Tibial artery (tissue), 4 donors: Measurements from ENCODE around the gene LGALS7B.

Source experiments
- DNase-seq, 2 donors: peaks; one replicate each; pipeline ENCODE4 v3.0.0-alpha.2; 2019
- H3K27ac ChIP-seq, 2 donors: fragments of 200-600 bp; sonication (generic) in 1 of 2; 1 replicate in 1 of 2; 2 replicates in 1 of 2; pipeline ENCODE4 v1.5.1; 2018 to 2019; ENCODE audit warnings: mild to moderate bottlenecking in 1 of 2
- H3K27me3 ChIP-seq, 2 donors: fragments of 200-600 bp; sonication (generic) in 1 of 2; one replicate each; pipeline versions ENCODE4 v1.5.1 to v1.6.0; 2016 to 2019
- H3K36me3 ChIP-seq, 3 donors: fragments of 200-600 bp; sonication (generic) in 2 of 3; one replicate each; pipeline ENCODE4 v1.5.1; 2016 to 2019; ENCODE audit warnings: mild to moderate bottlenecking in 2 of 3
- H3K4me1 ChIP-seq, 4 donors: fragments of 200-600 bp; sonication (generic) in 2 of 4; 1 replicate in 3 of 4; 2 replicates in 1 of 4; pipeline ENCODE4 v1.5.1; 2016 to 2019
- H3K4me3 ChIP-seq, 2 donors: fragments of 200-600 bp; sonication (generic) in 1 of 2; 1 replicate in 1 of 2; 2 replicates in 1 of 2; pipeline ENCODE4 v1.5.1; 2018 to 2019; ENCODE audit warnings: mild to moderate bottlenecking in 2 of 2
- H3K9me3 ChIP-seq, 3 donors: fragments of 200-600 bp; sonication (generic) in 1 of 3; one replicate each; pipeline ENCODE4 v1.5.1; 2016 to 2019
- CTCF ChIP-seq, 2 experiments: fragments of 200-600 bp in 1 of 2; fragments of 450-650 bp in 1 of 2; IDR thresholded peaks; one replicate each; pipeline ENCODE4 v1.5.1; 2017 to 2019; ENCODE audit warnings: antibody characterized with exemption in 2 of 2, mild to moderate bottlenecking in 1 of 2, moderate library complexity in 1 of 2
- intact Hi-C: fragments of 100-400 bp; cut with DNase I; formaldehyde crosslinking; loops from one replicate; pipeline ENCODE4 v1.15.0; 2023; ENCODE audit warnings: low total_unique reads

The LGALS7B gene

GRCh38 chr19:38788478-38789243, at the start of gene LGALS7B:
TSS of gene LGALS7B (plus strand) at chr19:38789200. CDS start at chr19:38789227, 27 bp downstream.
- Histone ChIP-seq H3K9me3 (no peaks in the 10 kb centered on the region), H3K27me3 (no peaks in the 10 kb centered on the region), H3K4me1 (peaks cover 0 to 7% (median 0%) of the 10 kb centered on the region in 4 donors), H3K36me3 (no peaks in the 10 kb centered on the region), H3K4me3 (no peak within 1 kb of the TSS), H3K27ac (no peak within 1 kb of the TSS)
- intact Hi-C loops = no loop called here
- no peak for DNase-seq
- TF ChIP-seq CTCF (IDR thresholded peaks at IDR 0.05) = no peak

DNA sequence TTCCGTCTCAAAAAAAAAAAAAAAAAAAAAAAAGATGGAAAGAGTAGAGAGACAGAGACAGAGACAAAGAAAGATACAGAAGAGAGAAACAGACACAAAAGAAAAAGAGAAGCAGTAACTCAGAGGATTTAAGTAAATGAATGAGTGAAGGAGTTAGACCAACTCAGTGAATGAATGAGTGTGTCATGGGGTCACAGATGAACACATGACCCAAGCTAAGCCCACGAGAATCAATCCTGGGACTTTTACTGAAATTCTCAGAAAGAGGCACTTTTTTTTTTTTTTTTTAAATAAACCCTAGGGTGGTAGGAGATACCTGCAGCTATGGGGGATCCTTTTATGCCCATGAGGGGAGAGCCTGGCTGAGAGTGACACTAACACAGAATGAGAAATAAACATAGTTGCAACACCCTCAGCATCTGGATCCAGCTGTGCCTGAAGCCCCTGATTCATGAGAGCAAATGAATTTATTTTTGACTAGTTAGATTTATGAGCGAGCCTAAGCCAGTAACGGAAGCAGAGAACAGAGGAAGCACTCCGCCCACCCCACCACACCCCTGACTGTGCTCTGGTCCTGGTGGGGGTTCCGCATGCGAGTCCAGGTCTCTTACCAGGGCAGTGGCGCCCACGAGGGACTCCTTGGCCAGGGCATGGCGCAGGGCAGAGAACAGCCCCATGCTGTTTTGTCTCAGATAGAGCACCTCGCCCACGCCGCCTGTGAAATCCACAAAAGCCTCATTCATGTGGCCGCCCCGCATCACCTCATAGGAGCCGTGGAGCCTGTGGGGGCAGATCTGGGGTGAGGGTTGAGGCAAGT, 49.4 kb upstream of the LGALS7B start:
- no peak overlapping the region for H3K4me3 ChIP-seq
- H3K9me3 ChIP-seq = no peaks in the 10 kb centered on the region
- H3K27ac ChIP-seq = no peak overlapping the region
- peaks cover 0 to 22% (median 12%) of the 10 kb centered on the region in 4 donors for H3K4me1 ChIP-seq
- DNase-seq = no peak
- no peaks in the 10 kb centered on the region for H3K36me3 ChIP-seq
- intact Hi-C loops = no loop called here
- H3K27me3 ChIP-seq = no peaks in the 10 kb centered on the region
- no peak for TF ChIP-seq CTCF (IDR thresholded peaks at IDR 0.05)

DNA sequence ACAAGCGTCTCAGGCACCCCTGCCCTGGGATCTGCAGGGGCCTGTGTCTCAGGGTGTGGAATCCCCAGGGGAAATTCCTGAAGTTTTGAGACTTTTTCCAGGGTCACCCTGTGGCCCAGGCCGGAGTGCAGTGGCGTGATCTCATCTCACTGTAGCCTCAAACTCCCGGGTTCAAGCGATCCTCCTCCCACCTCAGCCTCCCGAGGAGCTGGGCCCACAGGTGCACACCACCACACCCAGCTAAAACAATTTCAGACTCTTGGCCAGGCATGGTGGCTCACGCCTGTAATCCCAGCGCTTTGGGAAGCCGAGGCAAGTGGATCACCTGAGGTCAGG, 48.8 kb upstream of the LGALS7B start:
- Histone ChIP-seq H3K4me3 (no peak overlapping the region), H3K4me1 (peaks cover 0 to 16% (median 8%) of the 10 kb centered on the region in 4 donors), H3K27me3 (no peaks in the 10 kb centered on the region), H3K36me3 (no peaks in the 10 kb centered on the region), H3K9me3 (no peaks in the 10 kb centered on the region), H3K27ac (no peak overlapping the region)
- TF ChIP-seq CTCF (IDR thresholded peaks at IDR 0.05) = no peak
- intact Hi-C loops = no loop called here
- no peak for DNase-seq

DNA sequence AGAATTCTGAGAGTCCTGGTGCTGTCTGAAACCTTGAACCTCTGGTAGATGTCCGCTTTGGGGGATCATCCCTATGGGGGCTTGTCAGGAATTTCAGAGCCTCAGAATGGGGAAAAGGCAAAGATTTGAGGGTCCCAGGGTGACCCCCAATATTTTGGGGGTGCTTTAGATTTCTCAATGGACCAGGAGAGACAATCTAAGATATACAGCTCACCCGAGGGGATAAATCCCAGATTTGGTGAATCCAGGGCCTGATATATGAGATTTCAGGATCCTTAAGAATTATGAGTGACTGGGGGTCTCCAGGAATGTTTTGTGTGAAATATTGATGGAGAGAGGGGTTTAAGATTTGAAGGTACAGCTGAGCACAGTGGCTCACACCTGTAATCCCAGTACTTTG, 48.1 kb upstream of the LGALS7B start:
- no peaks in the 10 kb centered on the region for H3K27me3 ChIP-seq
- DNase-seq = no peak
- no peaks in the 10 kb centered on the region for H3K36me3 ChIP-seq
- TF ChIP-seq CTCF (IDR thresholded peaks at IDR 0.05) = no peak
- no peak overlapping the region for H3K4me3 ChIP-seq
- peaks cover 0 to 14% (median 7%) of the 10 kb centered on the region in 4 donors for H3K4me1 ChIP-seq
- H3K9me3 ChIP-seq = no peaks in the 10 kb centered on the region
- intact Hi-C loops = no loop called here
- H3K27ac ChIP-seq = no peak overlapping the region

GRCh38 chr19:38741670-38742069, 47.3 kb upstream of the LGALS7B start:
- H3K27ac ChIP-seq = no peak overlapping the region
- intact Hi-C loops = no loop called here
- no peaks in the 10 kb centered on the region for H3K9me3 ChIP-seq
- no peaks in the 10 kb centered on the region for H3K27me3 ChIP-seq
- H3K4me1 ChIP-seq = peaks cover 0 to 7% (median under 1%) of the 10 kb centered on the region in 4 donors
- H3K4me3 ChIP-seq = no peak overlapping the region
- no peak for TF ChIP-seq CTCF (IDR thresholded peaks at IDR 0.05)
- H3K36me3 ChIP-seq = no peaks in the 10 kb centered on the region
- DNase-seq = no peak
